Myocyte (in vitro differentiated cells): ENCODE data around the gene DAPK1. TPM values are rescaled to one million over a fixed set of nuclear protein-coding genes. Genes with fewer than 3 reads are reported as not detected.

ENCODE experiments used
- DNase-seq: peaks from one replicate; pipeline ENCODE4 v3.0.0-alpha.2; 2012; ENCODE audit warnings: low read depth
- total RNA-seq: library from RNA; depleted of rRNA; stranded (reverse); fragments of >200 nt; gene quantifications from 2 replicates; pipeline ENCODE4 v1.2.3, GENCODE V29; 2014

DAPK1 gene
- total RNA-seq, 1 donor from 2014 or later, result 68.3 TPM

- DNase-seq, result peak; percentile 78
These were observed 18.7 kb downstream of the DAPK1 start for GRCh38 chr9:87516222-87516925.

GRCh38 chr9:87516926-87517290, 19.2 kb downstream of the DAPK1 start:
- DNase-seq, result no peak

DNA sequence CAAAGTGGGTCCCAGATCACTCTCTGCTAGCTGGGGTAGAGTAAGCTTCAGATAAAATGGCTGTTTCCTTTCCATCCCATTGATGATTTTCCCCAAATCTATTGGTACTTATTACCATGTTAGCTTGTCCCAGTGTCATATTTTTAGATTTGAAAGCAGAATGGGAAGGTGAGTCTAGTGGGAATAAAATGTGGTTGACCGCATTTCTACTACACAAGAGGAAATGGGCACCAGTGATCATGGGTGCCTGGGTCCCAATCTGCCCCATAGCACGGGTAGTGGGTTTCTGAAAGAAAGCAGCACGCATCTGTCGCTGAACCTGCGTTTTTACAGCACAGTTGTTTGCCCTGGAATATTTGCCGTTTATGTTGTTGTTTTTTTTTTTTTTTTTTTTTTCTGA, 20.1 kb downstream of the DAPK1 start:
- DNase-seq, result no peak

GRCh38 chr9:87518702-87519335, 21.2 kb downstream of the DAPK1 start:
- DNase-seq, result no peak

GRCh38 chr9:87519461-87519860, 21.8 kb downstream of the DAPK1 start:
- DNase-seq, result no peak

DNA sequence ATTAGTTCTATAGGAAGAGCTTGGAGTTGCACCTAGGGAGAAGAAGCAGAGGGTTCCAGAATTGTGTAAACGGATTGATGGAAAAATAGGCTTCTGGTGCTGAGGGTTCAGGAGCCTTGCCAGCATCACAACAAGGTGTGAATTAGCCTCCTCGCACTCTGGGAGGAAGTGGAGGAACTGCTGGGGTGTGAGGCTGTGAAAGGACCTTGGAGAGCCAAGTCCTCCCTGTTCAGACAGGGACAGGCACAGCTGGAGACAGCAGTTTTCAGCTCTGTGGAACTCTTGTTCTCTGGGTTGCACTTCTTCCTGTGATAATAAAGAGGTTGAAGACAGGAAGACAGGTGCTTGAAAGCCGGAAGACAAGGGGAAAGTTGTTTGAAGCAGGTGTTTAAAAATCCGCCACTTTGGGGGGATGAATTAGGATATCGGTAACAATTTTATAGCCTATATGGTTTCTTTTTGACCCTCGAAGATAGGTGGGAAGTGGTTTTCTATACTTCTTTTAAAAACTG, 22.6 kb downstream of the DAPK1 start:
- no peak for DNase-seq

DNA sequence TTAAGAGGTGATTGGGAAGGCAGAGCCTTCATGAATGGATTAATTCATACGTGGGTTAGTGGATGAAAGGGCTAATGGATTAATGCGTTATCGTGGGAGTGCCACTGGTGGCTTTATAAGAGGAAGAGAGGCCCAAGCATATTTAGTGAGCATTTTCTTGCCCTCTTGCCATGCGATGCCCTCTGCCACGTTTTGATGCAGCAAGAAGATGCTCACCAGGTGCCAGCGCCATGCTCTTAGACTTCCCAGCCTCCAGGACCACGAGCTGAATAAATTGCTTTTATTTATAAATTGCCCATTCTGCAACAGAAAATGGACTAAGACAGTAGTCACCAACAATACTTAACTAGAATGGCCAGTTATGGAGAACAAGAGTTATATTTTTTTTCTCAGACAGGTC, 24.2 kb downstream of the DAPK1 start:
- no peak for DNase-seq

DNA sequence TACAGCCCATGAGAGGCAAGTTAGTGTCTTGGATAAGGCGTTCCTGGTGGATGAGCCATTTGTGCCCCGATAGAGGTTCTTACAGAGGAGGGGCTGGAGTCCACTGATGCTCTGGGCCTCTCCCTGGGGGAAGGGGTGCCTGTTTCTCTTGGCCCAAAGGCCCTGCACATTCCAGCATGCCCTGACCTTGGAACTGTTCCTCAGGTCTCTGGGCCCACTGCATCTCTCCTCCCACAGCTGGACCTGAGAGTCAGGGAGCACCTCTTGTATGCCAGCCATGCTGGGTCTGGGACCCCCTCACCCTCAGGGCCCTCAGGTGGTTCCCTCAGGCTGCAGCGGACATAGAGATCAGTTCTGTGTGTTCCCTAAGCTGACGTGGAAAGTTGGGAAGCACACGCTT, 26.4 kb downstream of the DAPK1 start:
- DNase-seq, result no peak

GRCh38 chr9:87525546-87526303, 28.1 kb downstream of the DAPK1 start:
- DNase-seq, result no peak

DNA sequence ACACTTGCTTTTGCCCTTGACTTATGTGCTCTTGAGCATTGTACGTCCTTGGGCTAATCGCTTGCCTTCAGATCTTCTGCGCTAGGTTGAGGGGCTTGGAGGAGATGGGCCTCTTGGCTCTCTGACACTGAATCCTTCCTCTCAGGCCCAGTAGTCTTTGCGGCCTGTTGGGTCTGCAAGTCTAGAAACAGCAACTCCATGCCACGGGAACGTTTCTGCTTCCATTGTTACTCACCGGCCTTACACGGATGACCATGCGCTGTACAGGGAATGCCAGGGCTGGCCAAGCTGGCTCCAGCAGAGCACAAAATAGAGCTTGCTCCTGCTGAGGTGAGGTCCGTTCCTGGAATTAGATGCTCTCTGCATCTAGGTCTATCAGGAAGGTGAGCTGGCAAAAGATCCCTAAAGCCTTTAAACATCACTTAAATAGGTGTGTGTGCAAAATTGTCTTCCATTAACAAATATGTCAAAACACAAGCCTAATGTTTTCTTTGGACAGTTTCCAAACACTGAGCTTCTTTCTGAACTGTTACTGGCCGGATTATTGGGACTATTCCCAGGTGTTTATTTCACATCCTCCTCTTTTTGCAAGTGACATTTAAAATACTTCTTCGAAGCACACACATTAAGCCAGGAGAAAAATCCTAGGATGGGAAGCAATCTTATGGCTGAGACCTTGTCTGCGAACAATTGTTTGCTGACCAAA, 29.7 kb downstream of the DAPK1 start:
- no peak for DNase-seq

DNA sequence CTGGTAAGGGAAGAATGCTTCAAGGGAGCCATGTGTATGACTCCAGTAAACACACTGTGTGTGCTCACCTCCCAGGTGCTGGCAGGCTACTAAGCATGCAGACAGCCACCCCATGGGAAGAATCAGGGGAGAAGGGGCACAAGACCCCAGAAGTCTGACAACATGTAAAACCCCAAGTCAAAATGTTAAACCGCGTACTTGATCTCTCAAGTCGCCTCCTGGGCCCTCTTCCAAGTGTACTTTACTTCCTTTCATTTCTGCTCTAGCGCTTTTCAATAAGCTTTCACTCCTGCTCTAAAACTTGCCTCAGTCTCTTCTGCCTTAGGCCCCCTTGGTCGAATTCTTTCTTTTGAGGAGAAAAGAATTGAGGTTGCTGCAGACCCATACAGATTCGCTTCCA, 31.3 kb downstream of the DAPK1 start:
- no peak for DNase-seq

GRCh38 chr9:87529671-87530070, 32.0 kb downstream of the DAPK1 start:
- no peak for DNase-seq

GRCh38 chr9:87530716-87531115, 33.0 kb downstream of the DAPK1 start:
- no peak for DNase-seq

- no peak for DNase-seq
These were observed 34.0 kb downstream of the DAPK1 start for GRCh38 chr9:87531370-87532295.

DNA sequence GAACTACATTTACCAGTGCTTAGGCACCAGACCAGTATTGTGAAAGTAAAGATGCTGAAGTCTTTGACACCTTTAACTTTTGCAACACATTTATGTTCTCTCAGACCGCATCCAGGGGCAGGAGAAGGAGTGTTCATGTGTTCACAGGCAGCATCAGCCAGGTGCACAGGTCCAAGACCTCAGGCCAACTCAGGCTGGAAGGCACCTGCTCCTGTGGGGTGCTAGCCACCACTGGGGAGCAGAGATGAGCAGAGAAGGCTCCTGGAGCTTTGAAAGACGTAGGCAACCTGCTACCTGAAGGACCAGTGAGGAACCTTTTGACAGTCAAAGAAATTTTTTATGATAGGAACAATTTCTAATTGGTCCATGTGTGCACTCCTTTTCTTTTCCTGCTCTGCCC, 35.6 kb downstream of the DAPK1 start:
- DNase-seq, result no peak

- no peak for DNase-seq
These were observed 36.4 kb downstream of the DAPK1 start for GRCh38 chr9:87534036-87534435.

DNA sequence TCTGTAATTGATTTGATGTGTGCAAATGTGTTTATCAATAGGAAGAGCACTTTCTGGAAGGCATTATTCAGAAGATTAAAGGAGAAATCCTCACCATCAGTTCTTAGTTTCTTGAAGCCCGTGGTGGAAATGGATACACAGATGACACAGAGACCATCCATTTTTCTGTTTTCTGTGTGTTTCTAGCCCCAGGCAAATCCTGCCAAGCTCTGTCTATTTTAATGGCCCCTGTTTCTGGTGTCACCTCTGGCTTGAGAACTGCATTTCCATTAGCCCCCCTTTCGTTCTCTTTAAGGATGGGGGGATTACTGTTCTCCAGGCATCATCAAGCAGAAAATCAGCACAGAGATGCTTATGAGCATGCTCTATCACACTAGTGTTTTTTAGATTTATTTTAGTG, 37.3 kb downstream of the DAPK1 start:
- DNase-seq, result no peak

DNA sequence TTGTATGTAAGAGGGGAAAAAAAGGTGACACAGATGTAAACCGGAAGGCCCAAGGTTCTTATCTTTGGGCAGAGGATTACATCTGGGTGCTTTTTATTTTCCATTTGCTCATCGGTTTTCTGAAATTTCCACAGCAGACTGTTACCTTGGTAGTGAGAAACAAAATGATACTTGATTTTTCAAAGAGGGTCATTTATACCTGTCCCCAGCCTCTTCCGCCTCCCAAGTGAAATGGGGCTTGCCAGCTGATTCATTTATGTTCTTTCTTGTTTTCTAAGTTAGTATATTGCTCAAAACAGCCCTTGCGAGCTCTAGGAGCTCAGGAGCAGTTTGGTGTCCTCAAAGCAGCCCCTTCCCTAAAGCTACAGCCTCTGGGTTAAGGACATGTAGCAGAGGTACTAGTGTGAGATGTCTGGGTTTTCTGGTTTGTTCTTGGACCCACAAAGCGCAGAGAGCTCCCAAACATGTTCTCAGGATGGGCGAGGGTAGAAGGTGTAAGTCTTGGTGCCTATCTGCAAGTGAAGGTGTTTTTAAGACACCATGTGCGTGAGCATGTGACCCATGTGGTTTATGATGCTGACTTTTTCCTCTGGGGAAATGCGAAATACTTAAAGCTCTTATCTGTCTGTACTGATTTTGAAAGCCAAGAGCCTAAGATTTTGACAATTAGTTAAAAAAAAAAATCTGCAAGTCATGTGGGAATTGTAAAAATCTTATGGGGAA, 38.3 kb downstream of the DAPK1 start:
- DNase-seq, result no peak

DNA sequence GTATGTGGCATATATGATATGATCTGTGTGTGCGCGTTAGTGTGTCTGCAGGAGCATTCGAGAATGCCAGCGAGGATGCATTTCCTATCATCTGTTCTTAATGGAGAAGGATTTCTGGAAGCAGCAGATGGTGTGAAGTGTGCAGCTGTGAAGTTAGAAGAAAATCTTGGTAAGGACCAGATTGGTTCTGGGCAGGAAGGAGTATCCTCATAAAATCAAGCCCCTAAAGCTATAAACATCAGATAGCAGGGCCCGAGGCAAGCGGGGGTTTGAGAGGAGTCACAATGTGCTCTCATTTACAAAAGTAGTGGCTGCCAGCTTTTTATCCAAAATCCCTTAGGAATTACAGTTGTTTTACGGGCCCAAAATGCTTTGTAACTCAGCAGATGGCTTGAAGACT, 40.0 kb downstream of the DAPK1 start:
- no peak for DNase-seq
